BE2C (cell line): Measurements from ENCODE around the gene SATB1.

Experiments used
- DNase-seq: peaks from one replicate; pipeline ENCODE4 v3.0.0-alpha.2; 2020
- H3K27me3 ChIP-seq: fragments of 250-450 bp; sonication (Bioruptor Pico); 2 replicates; pipeline ENCODE4 v1.5.1; 2020; ENCODE audit warnings: mild to moderate bottlenecking
- H3K36me3 ChIP-seq: fragments of 250-450 bp; sonication (Bioruptor Pico); 2 replicates; pipeline ENCODE4 v1.5.1; 2020; ENCODE audit warnings: mild to moderate bottlenecking
- H3K4me1 ChIP-seq: fragments of 250-450 bp; sonication (Bioruptor Pico); 2 replicates; pipeline ENCODE4 v1.5.1; 2020
- H3K4me3 ChIP-seq: 2 replicates; pipeline ENCODE4 v1.5.1; 2011; ENCODE audit warnings: low read depth, low read length
- H3K9me3 ChIP-seq: fragments of 250-450 bp; sonication (Bioruptor Pico); 2 replicates; pipeline ENCODE4 v1.5.1; 2020
- CTCF ChIP-seq: IDR thresholded peaks from 2 replicates; pipeline ENCODE4 v1.5.1; 2012; ENCODE audit warnings: mild to moderate bottlenecking, low read depth, low read length

Gene SATB1

GRCh38 chr3:18386274-18386890 is 38.8 kb downstream of the SATB1 start:
- Histone ChIP-seq H3K4me3 (no peak overlapping the region), H3K4me1 (no peaks in the 10 kb centered on the region), H3K9me3 (no peaks in the 10 kb centered on the region), H3K27me3 (no peaks in the 10 kb centered on the region), H3K36me3 (no peaks in the 10 kb centered on the region)
- TF ChIP-seq CTCF, result no peak
- no peak for DNase-seq

GRCh38 chr3:18385706-18386105 is 39.4 kb downstream of the SATB1 start:
- Histone ChIP-seq H3K4me1 (no peaks in the 10 kb centered on the region), H3K9me3 (no peaks in the 10 kb centered on the region), H3K36me3 (no peaks in the 10 kb centered on the region), H3K27me3 (no peaks in the 10 kb centered on the region), H3K4me3 (no peak overlapping the region)
- TF ChIP-seq CTCF, result no peak
- DNase-seq, result no peak

- TF ChIP-seq CTCF, result no peak
- Histone ChIP-seq H3K27me3 (no peaks in the 10 kb centered on the region), H3K36me3 (no peaks in the 10 kb centered on the region), H3K4me3 (no peak overlapping the region), H3K9me3 (no peaks in the 10 kb centered on the region), H3K4me1 (no peaks in the 10 kb centered on the region; the same call in 1 of the 2 replicates)
- no peak for DNase-seq
Observed at GRCh38 chr3:18382760-18383369, 42.3 kb downstream of the SATB1 start.

GRCh38 chr3:18379647-18380046 is 45.5 kb downstream of the SATB1 start:
- Histone ChIP-seq H3K9me3 (no peaks in the 10 kb centered on the region), H3K27me3 (no peaks in the 10 kb centered on the region), H3K4me1 (no peaks in the 10 kb centered on the region; the same call in 1 of the 2 replicates), H3K4me3 (no peak overlapping the region), H3K36me3 (no peaks in the 10 kb centered on the region)
- DNase-seq, result no peak
- TF ChIP-seq CTCF, result no peak

GRCh38 chr3:18378218-18378617 is 46.9 kb downstream of the SATB1 start:
- no peak for TF ChIP-seq CTCF
- no peaks in the 10 kb centered on the region for H3K9me3 ChIP-seq
- H3K4me3 ChIP-seq, result no peak overlapping the region
- no peaks in the 10 kb centered on the region for H3K36me3 ChIP-seq
- no peaks in the 10 kb centered on the region; the same call in 1 of the 2 replicates for H3K4me1 ChIP-seq
- DNase-seq, result no peak
- no peaks in the 10 kb centered on the region for H3K27me3 ChIP-seq

GRCh38 chr3:18376682-18377081 is 48.5 kb downstream of the SATB1 start:
- Histone ChIP-seq H3K36me3 (no peaks in the 10 kb centered on the region), H3K9me3 (no peaks in the 10 kb centered on the region), H3K27me3 (no peaks in the 10 kb centered on the region), H3K4me3 (no peak overlapping the region), H3K4me1 (no peaks in the 10 kb centered on the region; the same call in 1 of the 2 replicates)
- DNase-seq, result no peak
- no peak for TF ChIP-seq CTCF
